Osteoblast (primary cell): ENCODE measurements around the gene ZNF593OS. TPM values are rescaled to one million over a fixed set of nuclear protein-coding genes. Genes with fewer than 3 reads are reported as not detected.

Experiments
- DNase-seq: peaks from one replicate; pipeline ENCODE4 v3.0.0; 2011; ENCODE audit warnings: low spot score, mixed read lengths; ENCODE audit not compliant: insufficient read length; ENCODE audit errors: missing footprints
- H2AFZ ChIP-seq: 2 replicates; pipeline ENCODE4 v1.6.0; 2011; ENCODE audit warnings: mild to moderate bottlenecking, low read length
- H3K27ac ChIP-seq: 2 replicates; pipeline ENCODE4 v1.5.1; 2011; ENCODE audit warnings: mild to moderate bottlenecking, low read depth, low read length, moderate library complexity
- H3K27me3 ChIP-seq: 2 replicates; pipeline ENCODE4 v1.6.0; 2012; ENCODE audit warnings: mild to moderate bottlenecking, control low read depth, inconsistent platforms, low read length, moderate library complexity; ENCODE audit not compliant: insufficient read depth
- H3K36me3 ChIP-seq: 2 replicates; pipeline ENCODE4 v1.5.1; 2011; ENCODE audit warnings: mild to moderate bottlenecking, low read length, control low read depth, moderate library complexity; ENCODE audit not compliant: insufficient read depth
- H3K4me1 ChIP-seq: 2 replicates; pipeline ENCODE4 v1.5.1; 2011; ENCODE audit warnings: mild to moderate bottlenecking, low read length, control low read depth, moderate library complexity; ENCODE audit not compliant: insufficient read depth
- H3K4me2 ChIP-seq: 2 replicates; pipeline ENCODE4 v1.6.0; 2011; ENCODE audit warnings: mild to moderate bottlenecking, low read length; ENCODE audit not compliant: insufficient read depth
- H3K4me3 ChIP-seq: fragments of 200-600 bp; sonication (generic); 3 replicates; pipeline ENCODE4 v1.5.1; 2012; ENCODE audit warnings: mild to moderate bottlenecking, low read length, inconsistent platforms; ENCODE audit not compliant: insufficient read depth
- H3K79me2 ChIP-seq: 2 replicates; pipeline ENCODE4 v1.6.0; 2012; ENCODE audit warnings: mild to moderate bottlenecking, low read length, control low read depth, inconsistent platforms; ENCODE audit not compliant: insufficient read depth
- H3K9me3 ChIP-seq: 2 replicates; pipeline ENCODE4 v1.5.1; 2011; ENCODE audit warnings: low read depth, low read length, control low read depth
- H4K20me1 ChIP-seq: 2 replicates; pipeline ENCODE4 v1.6.0; 2012; ENCODE audit warnings: mild to moderate bottlenecking, low read length, control low read depth; ENCODE audit not compliant: insufficient read depth
- total RNA-seq: library from RNA; depleted of rRNA; stranded (reverse); fragments of >200 nt; gene quantifications from 2 replicates; pipeline ENCODE4 v1.2.3, GENCODE V29; 2012
- TF ChIP-seq, protein P1 (sequence below): IDR thresholded peaks from 2 replicates; pipeline ENCODE4 v1.5.1; 2011; ENCODE audit warnings: mild to moderate bottlenecking, low read depth, low read length, moderate library complexity; ENCODE audit errors: extremely low read depth

Gene ZNF593OS
- total RNA-seq, 1 donor = not detected

- Histone ChIP-seq H3K4me3 (no peak overlapping the region), H3K27me3 (peaks cover 43% of the 10 kb centered on the region), H3K79me2 (no peaks in the 10 kb centered on the region), H3K4me2 (no peak overlapping the region), H2AFZ (no peak overlapping the region), H4K20me1 (no peaks in the 10 kb centered on the region), H3K4me1 (no peaks in the 10 kb centered on the region), H3K36me3 (no peaks in the 10 kb centered on the region), H3K9me3 (no peaks in the 10 kb centered on the region), H3K27ac (no peak overlapping the region)
- TF ChIP-seq, protein P1, sequence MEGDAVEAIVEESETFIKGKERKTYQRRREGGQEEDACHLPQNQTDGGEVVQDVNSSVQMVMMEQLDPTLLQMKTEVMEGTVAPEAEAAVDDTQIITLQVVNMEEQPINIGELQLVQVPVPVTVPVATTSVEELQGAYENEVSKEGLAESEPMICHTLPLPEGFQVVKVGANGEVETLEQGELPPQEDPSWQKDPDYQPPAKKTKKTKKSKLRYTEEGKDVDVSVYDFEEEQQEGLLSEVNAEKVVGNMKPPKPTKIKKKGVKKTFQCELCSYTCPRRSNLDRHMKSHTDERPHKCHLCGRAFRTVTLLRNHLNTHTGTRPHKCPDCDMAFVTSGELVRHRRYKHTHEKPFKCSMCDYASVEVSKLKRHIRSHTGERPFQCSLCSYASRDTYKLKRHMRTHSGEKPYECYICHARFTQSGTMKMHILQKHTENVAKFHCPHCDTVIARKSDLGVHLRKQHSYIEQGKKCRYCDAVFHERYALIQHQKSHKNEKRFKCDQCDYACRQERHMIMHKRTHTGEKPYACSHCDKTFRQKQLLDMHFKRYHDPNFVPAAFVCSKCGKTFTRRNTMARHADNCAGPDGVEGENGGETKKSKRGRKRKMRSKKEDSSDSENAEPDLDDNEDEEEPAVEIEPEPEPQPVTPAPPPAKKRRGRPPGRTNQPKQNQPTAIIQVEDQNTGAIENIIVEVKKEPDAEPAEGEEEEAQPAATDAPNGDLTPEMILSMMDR = no peak
- no peak for DNase-seq
These were observed 47.4 kb upstream of the ZNF593OS start for GRCh38 chr1:26218906-26219494.

- Histone ChIP-seq H3K4me2 (no peak overlapping the region), H4K20me1 (no peaks in the 10 kb centered on the region), H3K9me3 (no peaks in the 10 kb centered on the region), H3K36me3 (no peaks in the 10 kb centered on the region), H3K27me3 (peaks cover 15% of the 10 kb centered on the region), H2AFZ (no peak overlapping the region), H3K27ac (no peak overlapping the region), H3K4me3 (no peak overlapping the region), H3K79me2 (no peaks in the 10 kb centered on the region), H3K4me1 (no peaks in the 10 kb centered on the region)
- TF ChIP-seq, protein P1 = no peak
- no peak for DNase-seq
These were observed 43.6 kb upstream of the ZNF593OS start for GRCh38 chr1:26215246-26215645.

- H3K79me2 ChIP-seq = no peaks in the 10 kb centered on the region
- H3K27ac ChIP-seq = no peak overlapping the region
- peaks cover 13% of the 10 kb centered on the region for H3K27me3 ChIP-seq
- TF ChIP-seq, protein P1 = no peak
- H3K4me2 ChIP-seq = no peak overlapping the region
- no peak overlapping the region for H2AFZ ChIP-seq
- no peaks in the 10 kb centered on the region for H3K36me3 ChIP-seq
- DNase-seq = no peak
- H3K4me1 ChIP-seq = no peaks in the 10 kb centered on the region
- no peak overlapping the region for H3K4me3 ChIP-seq
- H3K9me3 ChIP-seq = no peaks in the 10 kb centered on the region
- no peaks in the 10 kb centered on the region for H4K20me1 ChIP-seq
These were observed 41.8 kb upstream of the ZNF593OS start for GRCh38 chr1:26213335-26213905.

DNA sequence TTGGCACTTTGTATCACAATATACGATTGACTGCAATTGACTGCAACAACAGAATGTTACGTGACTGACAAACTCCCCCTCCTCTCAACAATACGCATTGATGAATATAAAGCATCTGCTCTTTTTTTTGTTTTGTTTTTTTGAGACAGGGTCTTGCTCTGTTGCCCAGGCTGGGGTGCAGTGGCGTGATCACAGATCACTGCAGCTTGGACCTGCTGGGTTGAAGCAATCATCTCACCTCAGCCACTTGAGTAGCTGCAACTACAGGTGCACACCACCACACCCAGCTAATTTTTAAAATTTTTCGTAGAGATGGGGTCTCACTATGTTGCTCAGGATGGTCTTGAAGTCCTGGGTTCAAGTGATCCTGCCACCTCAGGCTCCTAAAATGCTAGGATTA lies 41.1 kb upstream of the ZNF593OS start:
- H3K4me1 ChIP-seq = no peaks in the 10 kb centered on the region
- no peaks in the 10 kb centered on the region for H3K79me2 ChIP-seq
- no peaks in the 10 kb centered on the region for H3K36me3 ChIP-seq
- no peak for DNase-seq
- H3K4me3 ChIP-seq = no peak overlapping the region
- H2AFZ ChIP-seq = no peak overlapping the region
- no peak overlapping the region for H3K4me2 ChIP-seq
- TF ChIP-seq, protein P1 = no peak
- H4K20me1 ChIP-seq = no peaks in the 10 kb centered on the region
- peaks cover 9% of the 10 kb centered on the region for H3K27me3 ChIP-seq
- H3K9me3 ChIP-seq = no peaks in the 10 kb centered on the region
- no peak overlapping the region for H3K27ac ChIP-seq
